ENCODE data around the gene EIF3I. TPM values are rescaled to one million over a fixed set of nuclear protein-coding genes. Genes with fewer than 3 reads are reported as not detected.
A peak's percentile ranks its signal among the peaks of the same experiment; 100 is the strongest.

The EIF3I gene
- total and polyA plus RNA-seq, 2 of the 13 experiments (the other 11 are each of a cell fraction or from before 2014, with no cell fraction given): 210 to 223 TPM

- TF ChIP-seq CEBPG (CRISPR knock-in tag; IDR thresholded peaks at IDR 0.05) (no peak), ZSCAN30 (CRISPR knock-in tag; IDR thresholded peaks at IDR 0.05) (no peak), SRF (IDR thresholded peaks at IDR 0.05; ENCODE audit: low read depth, low read length) (0 out of 2 replicates have a peak, but pooled peaks have one; percentile 5), GLI4 (CRISPR knock-in tag; IDR thresholded peaks at IDR 0.05; ENCODE audit: borderline replicate concordance) (0 out of 2 replicates have a peak, but pooled peaks have one; percentile 21), WIZ (CRISPR knock-in tag; IDR thresholded peaks at IDR 0.05) (no peak; the same call in 1 of the 2 replicates), FOXC1 (CRISPR knock-in tag; IDR thresholded peaks at IDR 0.05; ENCODE audit: borderline replicate concordance) (no peak), ZNF180 (CRISPR knock-in tag; IDR thresholded peaks at IDR 0.05; ENCODE audit: borderline replicate concordance, low read depth) (no peak), NCOA2 (CRISPR knock-in tag; IDR thresholded peaks at IDR 0.05) (no peak), SRSF9 (IDR thresholded peaks at IDR 0.05; ENCODE audit: borderline replicate concordance, insufficient read depth, low read depth, low read length, poor library complexity, severe bottlenecking) (no peak), ATF7-NPFF (CRISPR knock-in tag; IDR thresholded peaks at IDR 0.05; ENCODE audit: low read depth) (peak; percentile 48; the same call in 1 of the 2 replicates), ZNF777 (CRISPR knock-in tag; IDR thresholded peaks at IDR 0.05) (no peak), HNRNPL (IDR thresholded peaks at IDR 0.05; ENCODE audit: low read depth, low read length) (no peak), HHEX (CRISPR knock-in tag; IDR thresholded peaks at IDR 0.05) (no peak), ZSCAN21 (CRISPR knock-in tag; IDR thresholded peaks at IDR 0.05; ENCODE audit: borderline replicate concordance) (no peak), NFKBIZ (CRISPR knock-in tag; IDR thresholded peaks at IDR 0.05) (no peak), RELA (CRISPR knock-in tag; IDR thresholded peaks at IDR 0.05) (no peak), RXRA (CRISPR knock-in tag; IDR thresholded peaks at IDR 0.05) (no peak), ZNF276 (CRISPR knock-in tag; IDR thresholded peaks at IDR 0.05; ENCODE audit: low read depth) (no peak; the same call in 1 of the 2 replicates), ZNF350 (CRISPR knock-in tag; IDR thresholded peaks at IDR 0.05; ENCODE audit: borderline replicate concordance, low read depth) (peak; percentile 38; the same call in 1 of the 2 replicates), POLR2G (IDR thresholded peaks at IDR 0.05; ENCODE audit: low read depth, low read length) (peak; percentile 89), FOXP4 (CRISPR knock-in tag; IDR thresholded peaks at IDR 0.05) (no peak), ZNF460 (CRISPR knock-in tag; IDR thresholded peaks at IDR 0.05; ENCODE audit: borderline replicate concordance) (no peak)
- TF ChIP-seq, protein P1, sequence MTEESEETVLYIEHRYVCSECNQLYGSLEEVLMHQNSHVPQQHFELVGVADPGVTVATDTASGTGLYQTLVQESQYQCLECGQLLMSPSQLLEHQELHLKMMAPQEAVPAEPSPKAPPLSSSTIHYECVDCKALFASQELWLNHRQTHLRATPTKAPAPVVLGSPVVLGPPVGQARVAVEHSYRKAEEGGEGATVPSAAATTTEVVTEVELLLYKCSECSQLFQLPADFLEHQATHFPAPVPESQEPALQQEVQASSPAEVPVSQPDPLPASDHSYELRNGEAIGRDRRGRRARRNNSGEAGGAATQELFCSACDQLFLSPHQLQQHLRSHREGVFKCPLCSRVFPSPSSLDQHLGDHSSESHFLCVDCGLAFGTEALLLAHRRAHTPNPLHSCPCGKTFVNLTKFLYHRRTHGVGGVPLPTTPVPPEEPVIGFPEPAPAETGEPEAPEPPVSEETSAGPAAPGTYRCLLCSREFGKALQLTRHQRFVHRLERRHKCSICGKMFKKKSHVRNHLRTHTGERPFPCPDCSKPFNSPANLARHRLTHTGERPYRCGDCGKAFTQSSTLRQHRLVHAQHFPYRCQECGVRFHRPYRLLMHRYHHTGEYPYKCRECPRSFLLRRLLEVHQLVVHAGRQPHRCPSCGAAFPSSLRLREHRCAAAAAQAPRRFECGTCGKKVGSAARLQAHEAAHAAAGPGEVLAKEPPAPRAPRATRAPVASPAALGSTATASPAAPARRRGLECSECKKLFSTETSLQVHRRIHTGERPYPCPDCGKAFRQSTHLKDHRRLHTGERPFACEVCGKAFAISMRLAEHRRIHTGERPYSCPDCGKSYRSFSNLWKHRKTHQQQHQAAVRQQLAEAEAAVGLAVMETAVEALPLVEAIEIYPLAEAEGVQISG (CRISPR knock-in tag; IDR thresholded peaks at IDR 0.05): peak; percentile 81
Observed at GRCh38 chr1:32221980-32222755, at the start of gene EIF3I, which contains the start of gene TMEM234 (continued).

All from HepG2 (cell line).